KOPT-K1 (cell line): Measurements from ENCODE around the gene SPNS3.

Experiments used
- H3K27ac ChIP-seq: fragments of 200-600 bp; sonication (generic); 2 replicates; pipeline ENCODE4 v1.5.1; 2016; ENCODE audit warnings: antibody characterized with exemption, mild to moderate bottlenecking, low read depth, low read length; ENCODE audit not compliant: poor library complexity, severe bottlenecking
- H3K36me3 ChIP-seq: fragments of 200-600 bp; sonication (generic); 2 replicates; pipeline ENCODE4 v1.5.1; 2017; ENCODE audit warnings: antibody characterized with exemption, mild to moderate bottlenecking, low read length, moderate library complexity; ENCODE audit not compliant: insufficient read depth
- H3K9me3 ChIP-seq: fragments of 200-600 bp; sonication (generic); 2 replicates; pipeline ENCODE4 v1.5.1; 2017; ENCODE audit warnings: antibody characterized with exemption, low read length, mild to moderate bottlenecking; ENCODE audit not compliant: insufficient read depth, poor library complexity, severe bottlenecking

Gene SPNS3

GRCh38 chr17:4503283-4504025 lies 69.7 kb downstream of the SPNS3 start:
- H3K27ac ChIP-seq, result no peak overlapping the region
- H3K36me3 ChIP-seq, result no peaks in the 10 kb centered on the region
- H3K9me3 ChIP-seq, result no peaks in the 10 kb centered on the region

DNA sequence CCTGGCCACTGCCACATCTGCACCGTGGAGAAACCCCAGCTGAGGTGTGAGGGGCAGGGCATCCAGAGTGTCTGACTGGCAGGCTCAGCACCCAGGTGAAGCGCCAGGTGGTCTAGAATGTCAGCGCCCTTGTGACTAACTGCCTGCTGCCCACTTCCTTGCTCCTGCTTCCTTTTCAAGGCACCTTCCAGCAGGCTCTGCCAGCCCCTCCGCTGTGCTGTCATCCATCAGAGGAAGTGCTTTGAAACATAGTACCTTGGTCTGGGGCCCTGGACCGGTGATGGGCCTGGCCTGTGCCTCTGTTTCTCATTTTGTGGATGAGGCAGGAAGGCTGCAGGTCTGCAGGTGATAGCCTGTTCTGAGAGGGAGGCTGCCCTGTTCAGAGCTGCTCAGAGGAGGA lies 70.4 kb downstream of the SPNS3 start:
- H3K9me3 ChIP-seq, result no peaks in the 10 kb centered on the region
- H3K36me3 ChIP-seq, result no peaks in the 10 kb centered on the region
- H3K27ac ChIP-seq, result peak overlapping the region; percentile 25

DNA sequence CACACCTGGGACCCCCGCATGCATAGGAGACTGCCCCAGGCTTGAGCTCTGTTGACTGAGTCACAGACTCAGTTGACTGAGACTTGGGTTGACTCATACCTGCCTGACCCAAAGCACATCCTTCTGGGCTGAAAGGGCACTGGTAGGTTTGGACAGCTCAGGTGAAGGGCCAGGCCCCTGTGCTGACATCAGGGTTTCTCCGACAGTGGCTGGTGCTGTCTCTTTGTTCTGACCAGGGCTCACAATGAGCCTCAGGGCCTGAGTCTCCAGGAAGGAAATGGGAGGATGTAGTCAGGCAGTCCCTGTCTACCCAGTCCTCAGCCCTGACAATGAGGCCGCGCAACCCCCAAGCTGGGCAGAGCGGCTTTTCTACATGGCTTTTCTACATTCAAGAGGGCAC lies 71.4 kb downstream of the SPNS3 start:
- H3K9me3 ChIP-seq, result no peaks in the 10 kb centered on the region
- H3K36me3 ChIP-seq, result no peaks in the 10 kb centered on the region
- H3K27ac ChIP-seq, result no peak overlapping the region

DNA sequence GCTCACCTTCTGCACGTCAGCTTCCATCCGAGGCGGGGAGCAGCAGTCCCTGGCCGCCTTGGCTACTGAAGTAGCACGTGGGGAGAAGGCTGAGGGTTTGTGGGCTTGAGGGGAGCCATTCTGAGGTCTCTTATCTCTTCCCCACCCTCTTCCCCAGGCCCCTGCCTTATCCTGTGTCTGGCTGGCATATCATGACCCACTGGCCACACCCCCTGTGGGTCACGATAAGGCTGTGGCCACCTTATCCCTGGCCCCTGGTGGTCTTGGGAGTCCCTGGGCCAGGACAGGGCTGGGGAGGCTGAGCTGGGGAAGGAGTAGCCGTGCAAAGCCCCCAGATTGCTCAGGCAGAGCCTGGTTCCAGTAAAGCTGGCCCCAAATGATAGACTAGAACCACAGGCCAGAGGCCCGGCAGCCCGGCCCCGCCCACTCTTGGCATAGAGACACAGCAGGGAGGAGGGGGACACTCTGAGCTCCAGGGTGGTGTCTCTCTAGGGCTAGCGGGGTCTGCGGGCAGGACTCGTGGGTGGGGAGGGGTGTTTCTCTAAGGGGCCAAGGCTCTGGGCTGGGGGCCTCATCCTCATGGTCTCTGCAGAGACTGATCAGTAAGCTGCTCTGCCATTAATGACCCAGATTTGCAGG lies 72.6 kb downstream of the SPNS3 start:
- no peaks in the 10 kb centered on the region for H3K9me3 ChIP-seq
- no peak overlapping the region for H3K27ac ChIP-seq
- H3K36me3 ChIP-seq, result no peaks in the 10 kb centered on the region

DNA sequence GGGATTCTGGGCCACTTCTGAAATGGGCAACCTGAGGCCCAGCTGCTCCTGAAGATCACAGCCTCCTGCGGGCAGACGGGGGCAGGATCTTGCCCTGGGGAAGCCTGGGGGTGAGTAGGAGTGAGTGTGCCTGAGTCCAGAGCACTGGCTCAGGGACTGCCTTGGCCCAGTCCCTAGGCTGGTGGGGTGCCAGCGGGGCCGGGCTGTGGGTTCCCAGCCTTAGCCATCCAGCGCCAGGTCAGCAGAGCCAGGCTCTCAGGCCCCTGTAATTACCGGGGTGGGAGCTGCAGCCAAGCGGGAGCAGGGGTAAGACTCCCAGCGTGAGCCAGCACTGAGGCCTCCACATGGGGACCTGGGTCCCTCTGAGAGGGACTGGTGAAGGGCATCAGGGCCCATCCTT lies 73.2 kb downstream of the SPNS3 start:
- Histone ChIP-seq H3K36me3 (no peaks in the 10 kb centered on the region), H3K9me3 (no peaks in the 10 kb centered on the region), H3K27ac (no peak overlapping the region)

- Histone ChIP-seq H3K27ac (no peak overlapping the region), H3K36me3 (no peaks in the 10 kb centered on the region), H3K9me3 (no peaks in the 10 kb centered on the region)
Observed at GRCh38 chr17:4507361-4508111, 73.8 kb downstream of the SPNS3 start.

GRCh38 chr17:4508207-4508606 lies 74.5 kb downstream of the SPNS3 start:
- Histone ChIP-seq H3K36me3 (no peaks in the 10 kb centered on the region), H3K27ac (no peak overlapping the region), H3K9me3 (no peaks in the 10 kb centered on the region)

GRCh38 chr17:4509401-4509800 lies 75.7 kb downstream of the SPNS3 start:
- H3K36me3 ChIP-seq, result no peaks in the 10 kb centered on the region
- no peak overlapping the region for H3K27ac ChIP-seq
- no peaks in the 10 kb centered on the region for H3K9me3 ChIP-seq

- H3K27ac ChIP-seq, result no peak overlapping the region
- no peaks in the 10 kb centered on the region for H3K9me3 ChIP-seq
- no peaks in the 10 kb centered on the region for H3K36me3 ChIP-seq
Observed at GRCh38 chr17:4509923-4510617, 76.3 kb downstream of the SPNS3 start.

GRCh38 chr17:4510618-4510941 lies 76.8 kb downstream of the SPNS3 start:
- no peak overlapping the region for H3K27ac ChIP-seq
- H3K36me3 ChIP-seq, result no peaks in the 10 kb centered on the region
- no peaks in the 10 kb centered on the region for H3K9me3 ChIP-seq

DNA sequence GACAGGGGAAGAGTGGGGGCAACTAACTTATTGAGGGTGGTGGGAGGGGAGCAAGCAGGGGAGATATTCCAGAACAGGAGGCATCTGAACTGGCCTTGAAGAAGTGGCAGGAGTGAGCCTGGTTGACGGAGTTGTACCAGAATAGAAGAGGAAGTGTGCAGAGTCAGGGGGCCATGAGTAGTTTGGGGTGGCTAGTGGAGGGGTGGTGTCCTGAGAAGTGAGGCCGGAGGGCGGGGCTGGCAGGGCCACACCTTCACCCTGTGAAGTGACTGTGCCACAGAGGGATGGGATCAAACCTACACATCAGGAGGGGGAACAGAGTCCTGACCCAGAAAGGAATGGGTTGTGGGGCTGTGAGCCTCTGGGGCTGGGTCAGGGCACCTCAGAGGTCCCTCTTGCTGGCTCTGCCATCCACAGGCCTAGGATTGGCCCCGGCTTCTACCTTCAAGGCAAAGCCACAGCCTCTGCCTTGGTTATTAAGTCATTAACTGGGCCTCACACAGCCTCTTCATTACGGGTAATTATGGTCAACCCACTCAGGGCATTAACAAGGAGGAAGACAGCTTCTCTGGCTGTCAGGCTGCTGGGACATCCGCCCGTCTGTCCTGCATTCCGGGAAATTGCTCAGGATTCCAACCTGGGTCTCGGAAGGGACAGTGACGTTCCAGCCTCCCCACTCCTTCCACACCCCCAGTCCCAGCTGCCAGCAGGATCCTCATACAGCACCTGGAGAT lies 77.6 kb downstream of the SPNS3 start:
- no peaks in the 10 kb centered on the region for H3K36me3 ChIP-seq
- no peak overlapping the region for H3K27ac ChIP-seq
- H3K9me3 ChIP-seq, result no peaks in the 10 kb centered on the region

DNA sequence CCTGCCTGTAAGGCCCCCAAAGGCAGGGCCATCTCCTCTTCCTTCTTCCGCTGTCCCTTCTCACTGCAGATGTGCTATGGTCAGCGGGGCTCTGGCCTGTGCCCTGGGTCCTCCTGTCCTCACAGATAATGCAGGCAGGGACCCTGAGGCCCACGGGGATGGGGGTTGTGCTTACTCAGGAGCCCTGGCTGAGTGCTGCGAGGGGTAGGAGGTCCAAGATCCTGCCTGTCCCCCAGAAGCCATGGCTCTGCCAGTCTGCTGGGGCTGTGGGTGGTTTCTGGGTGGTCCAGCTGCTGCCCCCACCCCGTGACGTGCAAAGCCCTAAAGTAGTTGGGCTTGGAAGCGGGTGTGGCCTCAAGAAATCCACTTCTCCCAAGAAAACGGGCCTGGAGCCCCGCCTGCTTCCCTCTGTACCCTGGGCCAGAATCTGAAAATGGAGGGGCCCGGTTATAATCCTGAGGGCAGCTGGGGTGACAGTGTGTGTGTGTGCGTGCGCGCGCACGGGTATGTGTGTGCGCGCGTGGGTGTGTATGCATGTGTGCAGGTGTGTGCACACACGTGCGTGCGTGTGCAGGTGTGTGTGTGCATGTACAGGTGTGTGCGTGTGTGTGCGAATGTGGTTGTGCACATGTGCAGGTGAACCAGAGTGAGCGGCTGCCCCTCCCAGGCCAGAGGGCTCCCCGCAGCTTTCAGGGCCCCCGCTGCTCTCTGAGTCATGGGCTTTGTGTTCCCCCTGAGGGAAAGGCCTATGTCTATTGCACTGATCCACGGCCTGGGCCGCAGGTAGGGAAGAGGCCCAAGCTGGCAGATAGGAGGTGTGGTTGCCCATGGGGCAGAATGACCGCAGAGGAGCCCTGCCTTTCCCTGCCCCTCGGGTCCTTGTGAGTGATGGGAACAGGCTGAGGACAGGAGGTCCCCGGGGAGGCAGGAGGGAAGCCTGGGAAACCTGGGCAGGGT lies 78.7 kb downstream of the SPNS3 start:
- Histone ChIP-seq H3K27ac (no peak overlapping the region), H3K36me3 (no peaks in the 10 kb centered on the region), H3K9me3 (no peaks in the 10 kb centered on the region)

- H3K36me3 ChIP-seq, result no peaks in the 10 kb centered on the region
- H3K27ac ChIP-seq, result no peak overlapping the region
- H3K9me3 ChIP-seq, result no peaks in the 10 kb centered on the region
Observed at GRCh38 chr17:4513113-4514032, 79.6 kb downstream of the SPNS3 start.
